WTC11 (cell line): ENCODE results near the gene FBXL7. TPM values are rescaled to one million over a fixed set of nuclear protein-coding genes. Genes with fewer than 3 reads are reported as not detected.

ENCODE experiments used
- ATAC-seq: fragments of 200-7000 bp; cut with Tn5 transposase; 2 replicates; pipeline ENCODE4 v1.10.0; 2021; ENCODE audit warnings: mild to moderate bottlenecking, moderate library complexity
- CTCF ChIA-PET: fragments of 300-600 bp; sonication (Branson Sonifier 250); formaldehyde crosslinking; loops from one replicate; lab custom pipeline; 2021; ENCODE audit warnings: antibody characterized with exemption; lab: Charles Lee
- POLR2A ChIA-PET: fragments of 350-600 bp; sonication (Branson Sonifier 250); formaldehyde crosslinking; loops from one replicate; lab custom pipeline; 2021; ENCODE audit warnings: antibody characterized with exemption; lab: Charles Lee
- DNase-seq: peaks from one replicate; pipeline ENCODE4 v3.0.0; 2021; ENCODE audit warnings: low spot score
- H3K27ac Mint-ChIP-seq: 2 replicates; pipeline ENCODE4 v1.8.0; 2021; ENCODE audit warnings: mixed read lengths
- H3K27me3 Mint-ChIP-seq: 2 replicates; pipeline ENCODE4 v1.8.0; 2021; ENCODE audit warnings: low read depth, mild to moderate bottlenecking, moderate library complexity, mixed read lengths
- H3K36me3 Mint-ChIP-seq: 2 replicates; pipeline ENCODE4 v1.8.0; 2021; ENCODE audit warnings: mixed read lengths
- H3K4me1 Mint-ChIP-seq: 2 replicates; pipeline ENCODE4 v1.8.0; 2022; ENCODE audit warnings: mixed read lengths
- H3K4me3 Mint-ChIP-seq: 2 replicates; pipeline ENCODE4 v1.8.0; 2021; ENCODE audit warnings: mild to moderate bottlenecking, moderate library complexity, mixed read lengths
- H3K9me3 Mint-ChIP-seq: 2 replicates; pipeline ENCODE4 v1.8.0; 2021; ENCODE audit warnings: mixed read lengths
- CDX4 ChIP-seq: fragments of 250-450 bp; sonication (Bioruptor Pico); IDR thresholded peaks from 2 replicates; pipeline ENCODE4 v1.9.0; 2021; ENCODE audit warnings: moderate library complexity, mild to moderate bottlenecking, inconsistent platforms, borderline replicate concordance
- CREB1 ChIP-seq: sonication (generic); formaldehyde crosslinking; IDR thresholded peaks from 2 replicates; pipeline ENCODE4 v1.8.0; 2023; ENCODE audit warnings: mild to moderate bottlenecking, missing genetic modification reagents
- CREM ChIP-seq: sonication (generic); formaldehyde crosslinking; IDR thresholded peaks from 2 replicates; pipeline ENCODE4 v1.8.1; 2022; ENCODE audit warnings: mild to moderate bottlenecking, missing genetic modification reagents, moderate library complexity
- E2F5 ChIP-seq: sonication (generic); formaldehyde crosslinking; IDR thresholded peaks from 2 replicates; pipeline ENCODE4 v1.8.1; 2022; ENCODE audit warnings: mild to moderate bottlenecking, moderate library complexity, missing genetic modification reagents
- EMX1 ChIP-seq: fragments of 250-450 bp; sonication (Bioruptor Pico); IDR thresholded peaks from 2 replicates; pipeline ENCODE4 v1.8.0; 2021; ENCODE audit warnings: mild to moderate bottlenecking
- FOXJ3 ChIP-seq: sonication (generic); formaldehyde crosslinking; IDR thresholded peaks from 2 replicates; pipeline ENCODE4 v1.9.0; 2021; ENCODE audit warnings: missing genetic modification reagents, mild to moderate bottlenecking, borderline replicate concordance
- GABPB1 ChIP-seq: sonication (generic); formaldehyde crosslinking; IDR thresholded peaks from 2 replicates; pipeline ENCODE4 v1.8.1; 2023; ENCODE audit warnings: mild to moderate bottlenecking, missing genetic modification reagents
- HMGXB4 ChIP-seq: sonication (generic); formaldehyde crosslinking; IDR thresholded peaks from 2 replicates; pipeline ENCODE4 v1.8.1; 2023; ENCODE audit warnings: mild to moderate bottlenecking, moderate library complexity, missing genetic modification reagents
- NFATC4 ChIP-seq: fragments of 250-450 bp; sonication (Bioruptor Pico); IDR thresholded peaks from 2 replicates; pipeline ENCODE4 v1.9.0; 2021; ENCODE audit warnings: mild to moderate bottlenecking
- NR1H2 ChIP-seq: sonication (generic); formaldehyde crosslinking; IDR thresholded peaks from 2 replicates; pipeline ENCODE4 v1.9.0; 2021; ENCODE audit warnings: mild to moderate bottlenecking, moderate library complexity, missing genetic modification reagents
- OVOL2 ChIP-seq: fragments of 250-450 bp; sonication (Bioruptor Pico); IDR thresholded peaks from 2 replicates; pipeline ENCODE4 v1.9.0; 2021; ENCODE audit warnings: mild to moderate bottlenecking, borderline replicate concordance
- RORB ChIP-seq: fragments of 250-450 bp; sonication (Bioruptor Pico); IDR thresholded peaks from 2 replicates; pipeline ENCODE4 v1.9.0; 2021; ENCODE audit warnings: mild to moderate bottlenecking
- SMAD3 ChIP-seq: sonication (generic); formaldehyde crosslinking; IDR thresholded peaks from 2 replicates; pipeline ENCODE4 v1.8.0; 2022; ENCODE audit warnings: missing genetic modification reagents, mild to moderate bottlenecking, borderline replicate concordance
- SP1 ChIP-seq: sonication (generic); formaldehyde crosslinking; conservative IDR thresholded peaks from 2 replicates; pipeline ENCODE4 v1.8.1; 2022; ENCODE audit warnings: missing genetic modification reagents
- STAT6 ChIP-seq: sonication (generic); formaldehyde crosslinking; conservative IDR thresholded peaks from 2 replicates; pipeline ENCODE4 v1.8.1; 2023; ENCODE audit warnings: mild to moderate bottlenecking, low read depth, missing genetic modification reagents, moderate library complexity
- ZNF263 ChIP-seq: sonication (generic); formaldehyde crosslinking; IDR thresholded peaks from 2 replicates; pipeline ENCODE4 v1.8.1; 2022; ENCODE audit warnings: low read depth, mild to moderate bottlenecking, moderate library complexity, missing genetic modification reagents
- ZNF425 ChIP-seq: fragments of 250-450 bp; sonication (Bioruptor Pico); conservative IDR thresholded peaks from 2 replicates; pipeline ENCODE4 v1.9.0; 2021; ENCODE audit warnings: mild to moderate bottlenecking
- ZNF512 ChIP-seq: sonication (generic); formaldehyde crosslinking; IDR thresholded peaks from 2 replicates; pipeline ENCODE4 v1.8.1; 2022; ENCODE audit warnings: missing genetic modification reagents, borderline replicate concordance
- ZNF532 ChIP-seq: fragments of 250-450 bp; sonication (Bioruptor Pico); IDR thresholded peaks from 2 replicates; pipeline ENCODE4 v1.9.0; 2021; ENCODE audit warnings: mild to moderate bottlenecking, borderline replicate concordance
- total RNA-seq: library from RNA; stranded (reverse); gene quantifications from 3 replicates; pipeline ENCODE4 v1.2.3, GENCODE V29; 2021

FBXL7 gene
- total RNA-seq, 1 experiment from 2014 or later: 13.8 TPM

- Mint-ChIP-seq H3K4me1 (peaks cover 46% of the 10 kb centered on the region), H3K36me3 (peaks cover 6% of the 10 kb centered on the region), H3K27ac (no peak overlapping the region), H3K9me3 (peaks cover 12% of the 10 kb centered on the region), H3K27me3 (no peaks in the 10 kb centered on the region), H3K4me3 (no peak overlapping the region)
- ChIA-PET CTCF (interaction anchor here (0.6 kb wide), 1 partner anchor 1714 kb away, joined by 3 read pairs; no protein-coding TSS in a partner anchor), POLR2A (interaction anchor here (0.6 kb wide), 1 partner anchor 347 kb away, joined by 3 read pairs; no protein-coding TSS in a partner anchor)
- DNase-seq (no peak), ATAC-seq (no peak)
- TF ChIP-seq NR1H2: no peak
- TF ChIP-seq CDX4 (CRISPR knock-in tag): no peak
- TF ChIP-seq FOXJ3 (CRISPR knock-in tag): no peak
- TF ChIP-seq ZNF263 (CRISPR knock-in tag): no peak
- TF ChIP-seq HMGXB4 (CRISPR knock-in tag): no peak
- no peak for TF ChIP-seq RORB (CRISPR knock-in tag)
- TF ChIP-seq NFATC4: no peak
- TF ChIP-seq ZNF512 (CRISPR knock-in tag): no peak
- TF ChIP-seq CREB1 (CRISPR knock-in tag): no peak
- no peak for TF ChIP-seq E2F5 (CRISPR knock-in tag)
- no peak for TF ChIP-seq CREM (CRISPR knock-in tag)
- no peak for TF ChIP-seq STAT6 (CRISPR knock-in tag)
Observed at GRCh38 chr5:15558681-15559080, 58.7 kb downstream of the FBXL7 start.

- ChIA-PET POLR2A (no interaction called here), CTCF (no interaction called here)
- no peak for ATAC-seq
- H3K36me3 Mint-ChIP-seq: peaks cover 6% of the 10 kb centered on the region
- H3K27ac Mint-ChIP-seq: no peak overlapping the region
- H3K4me1 Mint-ChIP-seq: peaks cover 29% of the 10 kb centered on the region
- DNase-seq: no peak
- no peak overlapping the region for H3K4me3 Mint-ChIP-seq
- no peaks in the 10 kb centered on the region for H3K27me3 Mint-ChIP-seq
- peaks cover 12% of the 10 kb centered on the region for H3K9me3 Mint-ChIP-seq
- TF ChIP-seq SP1 (CRISPR knock-in tag) (no peak), GABPB1 (CRISPR knock-in tag) (no peak), SMAD3 (CRISPR knock-in tag) (no peak), ZNF425 (CRISPR knock-in tag) (no peak), ZNF532 (CRISPR knock-in tag) (no peak), EMX1 (CRISPR knock-in tag) (no peak), OVOL2 (CRISPR knock-in tag) (no peak)
Observed at GRCh38 chr5:15560421-15560820, 60.4 kb downstream of the FBXL7 start.
